Measurements from ENCODE around the gene IZUMO4. TPM values are rescaled to one million over a fixed set of nuclear protein-coding genes. Genes with fewer than 3 reads are reported as not detected.

IZUMO4 gene
- polyA plus RNA-seq, 3 donors: 6.3 to 9.3 (median 8.6) TPM

DNA sequence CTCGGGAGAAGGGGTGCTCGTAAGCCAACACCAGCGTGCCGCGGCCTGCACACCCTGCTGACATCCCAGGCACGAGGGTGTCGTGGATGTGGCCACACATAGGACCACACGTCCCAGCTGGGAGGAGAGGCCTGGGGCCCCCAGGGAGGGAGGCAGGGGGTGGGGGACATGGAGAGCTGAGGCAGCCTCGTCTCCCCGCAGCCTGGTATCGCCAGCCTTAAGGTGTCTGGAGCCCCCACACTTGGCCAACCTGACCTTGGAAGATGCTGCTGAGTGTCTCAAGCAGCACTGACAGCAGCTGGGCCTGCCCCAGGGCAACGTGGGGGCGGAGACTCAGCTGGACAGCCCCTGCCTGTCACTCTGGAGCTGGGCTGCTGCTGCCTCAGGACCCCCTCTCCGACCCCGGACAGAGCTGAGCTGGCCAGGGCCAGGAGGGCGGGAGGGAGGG is 2.4 kb downstream of the IZUMO4 start:
- no peak for DNase-seq (ENCODE audit: extremely low read depth in 1 of 11, low read depth in 9 of 11, low spot score in 4 of 11)

DNA sequence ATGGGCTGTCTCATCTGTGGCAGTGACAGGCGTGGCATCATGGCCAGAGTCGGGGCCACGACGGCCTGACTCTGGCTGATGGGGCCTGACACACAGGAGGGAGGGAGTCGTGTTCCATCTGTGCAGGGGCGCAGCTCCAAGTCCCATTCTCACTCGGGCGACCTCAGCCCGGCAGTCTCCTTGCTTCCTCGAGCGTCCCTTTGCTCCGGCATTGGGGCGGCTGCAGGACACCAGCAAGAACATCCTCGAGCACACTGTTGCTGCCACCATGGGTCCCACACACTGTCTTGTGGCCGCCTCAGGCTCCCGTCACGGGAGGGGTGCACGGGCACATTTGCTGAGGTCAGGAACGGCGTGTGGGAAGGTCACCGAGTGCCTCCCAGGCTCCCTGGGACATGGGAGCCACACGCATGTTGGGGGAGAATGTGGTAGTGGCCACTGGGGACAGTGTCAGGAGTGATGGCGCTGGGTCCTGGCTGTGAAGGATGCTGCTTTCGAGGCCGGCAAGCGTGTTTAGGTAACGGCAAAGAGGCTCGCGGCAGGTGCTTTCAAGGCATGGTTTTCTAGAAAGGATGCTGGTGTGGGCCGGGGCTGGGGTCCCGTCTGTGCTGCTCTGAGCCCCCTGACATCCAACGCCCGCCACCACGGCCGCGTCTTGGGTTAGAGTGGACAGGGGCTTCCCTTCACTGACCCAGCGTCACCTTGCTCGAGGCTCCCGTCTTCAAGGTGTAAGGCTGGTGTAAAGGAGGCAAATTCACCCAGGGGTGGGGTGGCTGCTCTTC is 3.4 kb downstream of the IZUMO4 start:
- DNase-seq (ENCODE audit: extremely low read depth in 1 of 11, low read depth in 9 of 11, low spot score in 4 of 11): no peak

DNA sequence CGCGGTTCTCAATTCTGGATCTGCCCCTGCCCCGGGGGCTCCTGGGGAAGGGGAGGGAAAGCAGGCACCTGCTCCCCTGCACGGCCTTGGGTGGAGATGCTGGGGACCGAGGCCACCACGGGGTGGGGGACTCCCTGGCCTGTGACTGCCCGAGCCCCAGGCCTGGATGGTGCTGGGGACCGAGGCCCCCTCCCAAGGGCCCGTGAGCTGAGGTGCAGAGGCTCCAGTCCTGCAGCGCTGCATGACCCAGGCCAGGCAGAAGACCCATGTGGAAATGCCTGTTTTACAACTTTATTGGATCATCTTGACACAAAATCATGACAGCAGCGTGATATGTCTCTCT is 4.0 kb downstream of the IZUMO4 start:
- DNase-seq (ENCODE audit: extremely low read depth in 1 of 11, low read depth in 9 of 11, low spot score in 4 of 11): no peak

DNA sequence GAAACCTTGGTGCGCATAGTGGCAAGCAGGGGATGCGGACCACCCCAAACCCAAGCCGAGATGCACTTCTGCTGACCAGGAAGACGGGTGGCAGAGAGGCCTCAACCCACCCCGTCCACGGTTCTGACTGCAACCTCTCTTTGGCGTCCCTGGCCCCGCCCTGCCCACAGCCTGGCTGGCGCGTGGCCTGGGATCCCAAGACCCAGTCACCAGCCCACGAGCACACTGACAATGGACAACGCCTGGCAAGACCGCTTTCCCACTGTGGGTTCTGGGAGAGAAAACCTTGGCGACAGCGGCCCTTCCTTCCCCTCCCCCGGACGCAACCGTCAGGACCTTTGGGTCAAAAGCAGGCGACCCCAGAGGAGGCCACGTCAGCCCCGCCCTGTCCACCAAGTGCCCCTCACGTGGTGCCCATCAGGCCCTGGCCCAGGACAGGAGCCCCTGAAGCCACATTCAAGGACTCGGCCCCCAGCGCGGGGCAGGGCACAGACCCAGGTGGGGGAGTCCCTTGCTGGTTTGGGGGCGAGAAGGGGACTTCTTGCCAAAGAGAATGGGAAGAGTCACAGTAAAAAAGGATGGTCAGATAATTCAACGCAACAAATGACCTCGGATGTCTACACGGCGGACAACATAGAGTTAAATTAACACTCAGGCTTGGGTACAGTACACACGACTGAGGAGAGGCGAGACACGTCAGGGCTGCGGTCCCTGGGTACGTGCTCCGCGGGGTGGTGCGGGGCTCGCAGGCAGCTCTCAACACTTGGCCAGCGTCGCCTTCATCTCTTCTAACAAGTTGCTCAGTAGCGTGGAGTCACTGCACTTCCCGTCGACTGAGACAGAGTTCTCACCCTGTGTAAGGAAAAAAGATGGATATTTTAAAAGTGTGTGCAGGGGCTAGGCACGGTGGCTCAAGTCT is 5.0 kb downstream of the IZUMO4 start:
- DNase-seq (ENCODE audit: extremely low read depth in 1 of 11, low read depth in 9 of 11, low spot score in 4 of 11): no peak

DNA sequence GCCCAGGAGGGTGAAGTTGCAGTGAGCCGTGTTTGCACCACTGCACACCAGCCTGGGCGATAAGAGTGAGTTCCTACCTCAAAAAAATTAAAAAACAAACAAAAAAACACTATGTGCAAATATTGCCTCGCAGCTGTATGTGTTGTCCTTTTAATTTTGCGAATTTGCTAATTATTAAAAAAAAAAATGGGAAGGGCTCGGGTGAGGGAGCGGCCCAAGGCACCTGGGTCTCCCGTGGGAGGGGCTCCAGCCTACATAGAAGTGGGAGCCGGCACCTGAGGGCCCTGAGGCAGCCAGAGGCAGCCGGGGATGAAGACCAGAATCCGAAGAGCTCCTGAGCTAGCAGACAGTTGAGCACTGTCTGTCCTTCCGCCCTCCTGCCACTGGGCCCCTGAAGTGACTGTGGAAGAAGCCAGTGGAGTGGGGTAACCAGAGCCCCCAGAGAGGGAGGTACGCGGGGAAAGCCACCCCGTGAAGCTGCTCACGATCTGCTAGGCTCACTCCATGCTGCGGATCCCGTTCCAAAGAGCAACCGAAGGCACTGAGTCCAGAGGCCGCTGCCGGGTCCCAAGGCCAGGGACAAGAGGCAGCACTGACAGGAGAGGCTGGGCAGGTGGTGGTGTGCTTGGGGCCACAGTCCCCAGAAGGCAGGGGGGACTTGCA is 6.5 kb downstream of the IZUMO4 start:
- DNase-seq (ENCODE audit: extremely low read depth in 1 of 11, low read depth in 9 of 11, low spot score in 4 of 11): no peak

DNA sequence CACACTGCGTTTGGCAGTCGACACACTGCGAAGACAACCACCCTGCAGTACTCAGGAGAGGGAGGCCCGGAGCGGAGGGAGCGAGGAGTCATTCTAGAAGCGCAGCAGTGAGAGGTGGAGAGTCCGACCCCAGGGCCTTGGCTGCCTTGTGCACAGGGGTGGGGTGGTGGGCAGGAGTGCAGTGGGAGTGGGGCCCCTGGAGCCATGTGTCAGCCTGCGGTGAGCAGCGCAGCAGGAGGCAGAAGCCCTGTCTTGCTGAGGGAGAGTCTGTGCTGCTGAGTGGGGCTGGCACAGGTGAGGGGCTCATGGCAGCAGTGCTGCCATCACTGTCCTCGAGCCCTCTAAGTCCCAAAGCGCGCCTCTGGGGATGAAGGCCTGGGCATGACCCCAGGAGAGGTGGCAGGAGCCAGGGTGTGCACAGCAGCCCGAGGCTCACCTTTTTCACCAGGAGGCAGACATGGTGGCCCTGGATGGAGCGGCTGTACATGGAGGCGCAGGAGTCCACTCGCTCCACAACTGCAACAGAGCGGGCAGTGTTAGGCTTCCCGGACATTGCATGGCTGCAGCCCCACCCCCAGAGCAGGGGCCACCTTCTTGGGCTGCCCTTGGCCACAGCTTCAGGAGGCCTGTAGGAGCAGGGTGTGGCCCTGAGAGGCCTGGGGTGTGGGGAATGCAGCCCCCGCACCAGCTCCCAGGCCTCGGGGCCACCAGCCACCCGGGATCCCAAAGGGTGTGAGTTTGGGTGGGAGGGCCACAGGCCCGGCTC is 11.7 kb downstream of the IZUMO4 start:
- DNase-seq (ENCODE audit: extremely low read depth in 1 of 11, low read depth in 9 of 11, low spot score in 4 of 11): no peak

DNA sequence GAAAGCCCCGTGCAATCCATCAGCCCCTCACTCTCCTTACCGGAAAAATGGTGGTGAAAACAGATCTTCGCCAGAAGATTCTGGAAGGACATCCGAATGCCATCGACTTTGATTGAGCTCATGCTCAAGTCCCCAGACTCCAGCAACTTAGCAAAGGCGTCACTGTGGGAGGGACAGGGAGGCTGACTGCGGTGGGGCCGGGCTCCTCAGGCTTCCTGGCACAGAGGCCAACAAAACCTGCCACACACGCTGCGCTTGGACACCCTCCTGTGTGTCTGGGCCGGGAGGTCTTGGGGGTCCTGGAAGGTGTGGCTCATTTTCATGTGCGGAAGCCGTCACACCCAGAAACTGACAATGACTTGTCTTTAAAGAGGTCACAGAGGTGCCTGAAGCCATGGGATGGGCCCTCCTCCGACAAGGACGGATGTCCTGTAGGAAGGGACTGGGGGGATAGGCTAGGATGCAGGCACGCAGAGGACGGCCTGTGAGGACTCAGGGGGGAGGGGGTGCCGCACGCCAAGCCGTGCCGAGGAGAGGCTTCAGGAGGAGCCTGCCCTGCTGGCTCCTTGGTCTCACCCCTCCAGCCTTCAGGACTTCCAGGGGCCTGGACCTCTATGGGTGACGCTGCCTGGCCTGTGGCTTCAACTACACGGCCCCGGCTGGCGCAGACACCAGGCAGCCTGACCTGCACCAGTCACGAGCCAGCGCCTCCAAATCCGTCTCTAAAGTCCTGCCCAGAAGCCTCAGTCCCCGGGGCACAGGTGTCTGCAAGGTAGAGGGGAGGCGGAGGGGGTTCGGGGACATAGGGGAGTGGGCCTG is 12.5 kb downstream of the IZUMO4 start:
- no peak for DNase-seq (ENCODE audit: extremely low read depth in 1 of 11, low read depth in 9 of 11, low spot score in 4 of 11)

DNA sequence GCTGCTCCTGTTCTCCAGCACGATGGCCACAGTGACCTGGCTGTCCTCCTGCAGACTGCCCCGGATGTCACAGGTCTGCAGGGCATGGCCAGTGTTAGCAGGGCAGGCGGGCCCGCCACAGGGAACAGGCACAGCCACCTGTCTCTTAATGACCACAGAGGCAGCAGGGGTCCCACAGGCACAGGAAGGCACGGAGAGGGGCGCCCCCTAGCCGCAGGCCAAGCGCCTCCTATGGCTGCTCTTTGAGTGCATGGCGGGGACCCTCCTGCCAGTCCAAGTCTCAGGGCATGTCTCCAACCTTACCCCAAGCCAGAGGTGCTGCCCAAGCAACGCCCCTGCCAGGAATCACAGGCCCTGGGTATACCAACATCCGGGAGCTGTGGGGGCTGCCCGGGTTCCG is 14.1 kb downstream of the IZUMO4 start:
- no peak for DNase-seq (ENCODE audit: extremely low read depth in 1 of 11, low read depth in 9 of 11, low spot score in 4 of 11)

DNA sequence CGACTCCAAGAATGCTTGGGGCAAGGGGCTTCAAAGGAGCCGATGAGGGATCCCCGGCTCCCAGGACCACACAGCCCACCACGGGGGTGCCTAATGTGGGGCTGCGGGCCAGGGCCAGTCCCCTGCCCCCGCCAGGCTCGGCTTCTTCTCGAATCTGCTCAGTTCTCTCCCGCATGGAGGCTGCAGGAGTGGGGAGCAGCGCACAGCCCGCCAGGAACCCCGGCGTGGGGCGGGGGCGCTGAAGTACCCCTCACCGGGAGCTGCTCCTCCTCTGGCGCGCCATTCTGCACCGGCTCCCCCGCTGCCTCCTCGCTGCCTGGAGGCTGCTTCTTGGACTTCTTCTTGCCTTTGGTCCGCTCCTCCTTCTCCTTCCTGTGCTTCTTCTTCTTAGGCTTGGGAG is 14.7 kb downstream of the IZUMO4 start:
- no peak for DNase-seq (ENCODE audit: extremely low read depth in 1 of 11, low read depth in 9 of 11, low spot score in 4 of 11)

DNA sequence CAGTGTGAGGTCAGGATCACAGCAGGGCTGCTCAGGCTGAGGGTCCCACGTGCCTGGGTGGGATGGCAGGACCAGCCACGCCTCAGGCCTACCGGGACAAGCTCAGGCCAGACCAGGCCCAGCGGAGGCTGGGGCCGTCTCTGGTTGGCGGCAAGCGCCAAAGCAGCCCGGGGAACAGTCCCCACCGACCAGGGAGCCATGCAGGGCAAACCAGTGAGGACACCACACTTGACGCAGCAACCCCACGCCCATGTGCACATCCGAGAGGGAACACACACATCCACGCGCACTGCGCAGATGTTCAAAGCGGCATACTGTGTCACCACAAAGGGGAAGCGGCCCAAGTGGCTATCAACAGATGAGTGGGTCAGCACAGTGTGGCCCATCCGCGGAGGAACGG is 15.2 kb downstream of the IZUMO4 start:
- DNase-seq (ENCODE audit: extremely low read depth in 1 of 11, low read depth in 9 of 11, low spot score in 4 of 11): no peak

DNA sequence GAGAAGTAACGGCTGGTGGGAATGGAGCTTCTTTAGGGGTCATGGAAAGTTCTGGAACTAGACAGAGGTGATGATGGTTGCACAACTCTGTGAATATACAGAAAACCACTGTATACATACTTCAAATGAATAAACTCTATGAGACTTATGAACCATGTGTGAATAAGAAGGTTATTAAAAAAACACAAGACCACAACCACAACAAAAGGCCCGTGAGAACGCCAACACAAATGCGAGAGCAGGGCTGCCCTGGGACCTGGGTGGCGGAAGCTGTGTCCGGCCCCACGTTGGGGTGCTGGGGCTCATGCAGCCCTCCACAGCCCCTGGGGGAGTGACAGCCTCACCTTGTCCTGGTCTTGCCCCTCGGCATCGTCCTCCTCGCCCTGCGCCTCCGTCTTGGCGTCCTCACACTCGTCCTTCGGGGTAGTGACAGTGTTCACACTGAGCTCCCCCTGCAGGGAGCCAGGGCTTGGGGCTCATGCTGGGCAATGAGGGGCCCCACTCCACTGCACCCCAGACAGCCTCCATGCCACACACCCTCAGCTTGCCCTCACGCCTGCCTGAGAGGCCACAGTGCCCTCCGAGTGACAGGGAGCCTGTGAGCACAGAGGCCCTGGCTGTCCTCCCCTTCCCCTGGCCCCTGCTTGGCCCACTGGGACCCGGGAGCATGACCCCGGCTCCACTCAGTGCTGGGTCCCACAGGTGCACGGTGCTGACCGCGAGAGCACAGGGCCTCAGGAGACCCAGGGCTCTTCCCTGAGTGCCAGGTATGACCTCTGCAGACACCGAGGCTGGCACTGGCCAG is 16.0 kb downstream of the IZUMO4 start:
- no peak for DNase-seq (ENCODE audit: extremely low read depth in 1 of 11, low read depth in 9 of 11, low spot score in 4 of 11)

DNA sequence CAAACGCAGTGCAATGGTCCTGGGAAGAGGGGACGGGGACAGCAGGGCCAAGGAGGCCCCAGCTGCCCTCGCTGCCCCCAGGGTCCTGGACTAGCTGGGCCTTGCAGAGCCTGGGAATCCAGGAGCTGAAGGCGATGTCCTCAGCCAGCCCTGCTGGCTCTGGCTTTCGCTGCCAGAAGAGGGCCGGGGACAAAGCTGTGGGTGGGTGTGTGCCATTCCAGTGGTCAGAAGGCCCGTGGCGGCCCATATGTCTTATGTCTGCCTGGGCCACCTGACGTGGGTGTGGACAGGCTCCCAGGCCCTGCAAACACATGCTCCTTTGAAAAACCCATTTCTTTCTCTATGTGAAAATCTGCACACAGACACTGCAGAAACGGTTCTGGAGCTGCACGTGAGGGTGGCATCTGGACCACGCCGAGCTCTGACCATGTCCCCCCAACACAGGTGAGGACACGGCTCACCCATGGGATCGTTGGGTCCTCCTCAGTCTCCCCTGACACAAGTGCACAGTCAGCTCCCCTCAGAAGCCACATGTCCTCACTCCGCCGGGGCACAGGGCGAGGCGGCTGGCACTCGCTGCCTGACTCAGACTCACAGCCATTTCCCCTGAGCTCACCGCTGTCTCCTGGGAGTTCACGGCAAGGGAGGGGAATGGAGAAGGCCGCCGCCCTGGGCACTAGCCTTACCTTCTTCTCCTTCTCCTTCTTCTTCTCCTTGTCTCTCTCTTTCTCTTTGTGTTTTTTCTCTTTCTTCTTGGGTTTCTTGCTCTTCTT is 16.9 kb downstream of the IZUMO4 start:
- no peak for DNase-seq (ENCODE audit: extremely low read depth in 1 of 11, low read depth in 9 of 11, low spot score in 4 of 11)

DNA sequence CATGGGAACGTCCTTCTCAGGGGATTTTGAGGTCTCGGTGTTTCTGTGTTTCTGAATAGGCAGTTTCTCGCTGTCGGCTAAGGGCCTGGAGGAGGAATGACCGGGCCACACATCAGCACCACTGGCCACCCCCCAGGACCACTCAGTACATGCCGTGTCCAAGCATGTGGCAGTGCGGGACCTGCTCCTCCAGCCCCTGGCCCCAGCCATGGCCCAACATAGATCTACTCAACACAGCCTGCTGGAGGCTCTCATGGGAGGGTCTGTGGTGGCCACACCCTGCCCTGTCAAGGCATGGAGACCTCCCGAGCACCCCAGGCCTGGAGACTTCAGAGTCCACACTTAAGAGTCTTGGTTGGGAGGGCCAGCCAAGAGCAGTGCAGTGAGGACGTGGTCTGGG is 17.5 kb downstream of the IZUMO4 start:
- no peak for DNase-seq (ENCODE audit: extremely low read depth in 1 of 11, low read depth in 9 of 11, low spot score in 4 of 11)

DNA sequence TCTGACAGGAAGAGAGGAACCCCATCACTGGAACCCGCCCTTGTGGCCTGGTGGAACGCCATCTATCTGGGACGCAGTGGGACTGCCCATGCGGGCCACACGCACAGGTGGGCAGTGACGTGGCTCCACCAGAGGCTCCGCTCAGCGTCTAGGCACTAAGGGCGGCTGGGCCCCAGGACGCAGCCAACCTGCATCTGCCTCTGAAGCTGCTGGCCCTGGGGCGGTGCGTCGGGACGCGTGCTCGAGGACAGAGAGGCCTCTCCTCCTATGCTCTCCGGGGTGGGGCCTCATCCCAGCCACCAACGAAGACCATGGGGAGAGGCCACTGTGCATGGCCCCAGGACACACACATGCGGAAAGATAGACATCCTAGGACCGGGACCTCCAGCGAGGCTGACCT is 18.1 kb downstream of the IZUMO4 start:
- DNase-seq (ENCODE audit: extremely low read depth in 1 of 11, low read depth in 9 of 11, low spot score in 4 of 11): no peak

DNA sequence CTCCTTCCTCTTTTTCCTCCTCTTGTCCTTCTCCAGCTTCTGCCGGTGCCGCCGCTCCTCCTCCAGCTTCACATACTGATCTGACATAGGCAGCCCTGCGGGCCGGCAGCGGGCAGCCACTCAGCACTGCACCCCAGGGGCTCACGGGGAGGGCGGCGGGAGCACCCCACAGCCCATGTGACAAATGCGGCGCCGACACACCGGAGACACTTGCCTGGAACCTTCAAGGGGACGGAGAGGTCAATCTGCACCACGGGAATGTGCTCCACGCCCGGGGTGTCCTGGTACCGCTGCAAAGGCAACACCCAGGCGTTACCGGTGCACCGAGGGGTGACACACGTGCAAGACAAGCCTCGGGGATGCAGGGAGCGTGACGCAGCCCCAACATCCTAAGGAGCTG is 18.6 kb downstream of the IZUMO4 start:
- no peak for DNase-seq (ENCODE audit: extremely low read depth in 1 of 11, low read depth in 9 of 11, low spot score in 4 of 11)

DNA sequence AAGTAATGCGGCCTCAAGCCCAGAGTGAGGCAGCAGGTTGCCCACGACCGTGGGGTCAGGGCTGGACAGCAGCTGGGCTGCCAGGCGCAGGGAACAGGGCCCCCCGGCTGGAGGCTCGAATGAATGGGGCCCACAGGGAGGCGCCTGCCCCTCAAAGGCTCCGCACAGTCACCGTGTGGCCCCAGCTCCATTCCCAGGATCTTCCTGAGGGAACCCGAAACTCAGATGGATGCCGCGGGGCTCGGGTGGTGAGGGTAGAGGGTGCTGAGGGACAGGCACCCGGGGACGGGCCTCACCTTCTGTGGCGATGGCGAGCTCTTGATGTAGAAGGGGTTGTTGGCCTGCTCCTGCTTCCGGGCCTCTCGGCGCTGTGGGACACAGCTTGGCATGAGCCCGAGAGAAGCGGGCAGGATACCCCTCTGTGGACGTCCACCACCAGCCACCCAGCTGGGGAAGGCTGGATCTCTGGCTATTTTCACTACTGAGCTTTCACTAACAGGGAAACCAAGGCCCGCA is 19.3 kb downstream of the IZUMO4 start:
- no peak for DNase-seq (ENCODE audit: extremely low read depth in 1 of 11, low read depth in 9 of 11, low spot score in 4 of 11)

DNA sequence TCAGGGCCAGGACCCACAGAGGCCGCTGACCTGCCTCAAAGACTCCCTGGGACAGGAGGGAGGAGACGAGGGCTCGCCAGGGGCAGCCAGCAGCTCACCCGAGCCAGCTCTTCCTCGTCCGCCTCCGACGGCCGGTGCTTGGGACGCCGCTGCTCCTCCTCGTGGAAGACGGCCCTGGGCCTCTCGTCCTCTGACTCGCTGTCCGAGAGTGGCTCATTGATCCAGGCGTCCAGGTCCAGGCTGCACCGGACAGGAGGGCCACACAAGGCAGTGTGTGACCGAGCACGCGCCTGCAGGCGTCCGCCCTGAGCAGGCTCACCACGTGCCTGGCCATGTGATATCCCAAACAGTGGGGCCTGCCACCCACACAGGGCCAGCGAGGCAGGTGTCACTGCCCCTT is 19.8 kb downstream of the IZUMO4 start:
- DNase-seq (ENCODE audit: extremely low read depth in 1 of 11, low read depth in 9 of 11, low spot score in 4 of 11): no peak
